Femur (tissue), 1 donor: ENCODE data around the gene RPL18.
A peak's percentile ranks its signal among the peaks of the same experiment; 100 is the strongest.
"Not testable (repeated sequence)": the region's sequence is repeated elsewhere in the genome, so short reads cannot be mapped to it uniquely, and the experiment has no call there.

Source experiments
- DNase-seq: peaks from one replicate; pipeline ENCODE4 v3.0.0-alpha.2; 2017

The RPL18 gene

DNA sequence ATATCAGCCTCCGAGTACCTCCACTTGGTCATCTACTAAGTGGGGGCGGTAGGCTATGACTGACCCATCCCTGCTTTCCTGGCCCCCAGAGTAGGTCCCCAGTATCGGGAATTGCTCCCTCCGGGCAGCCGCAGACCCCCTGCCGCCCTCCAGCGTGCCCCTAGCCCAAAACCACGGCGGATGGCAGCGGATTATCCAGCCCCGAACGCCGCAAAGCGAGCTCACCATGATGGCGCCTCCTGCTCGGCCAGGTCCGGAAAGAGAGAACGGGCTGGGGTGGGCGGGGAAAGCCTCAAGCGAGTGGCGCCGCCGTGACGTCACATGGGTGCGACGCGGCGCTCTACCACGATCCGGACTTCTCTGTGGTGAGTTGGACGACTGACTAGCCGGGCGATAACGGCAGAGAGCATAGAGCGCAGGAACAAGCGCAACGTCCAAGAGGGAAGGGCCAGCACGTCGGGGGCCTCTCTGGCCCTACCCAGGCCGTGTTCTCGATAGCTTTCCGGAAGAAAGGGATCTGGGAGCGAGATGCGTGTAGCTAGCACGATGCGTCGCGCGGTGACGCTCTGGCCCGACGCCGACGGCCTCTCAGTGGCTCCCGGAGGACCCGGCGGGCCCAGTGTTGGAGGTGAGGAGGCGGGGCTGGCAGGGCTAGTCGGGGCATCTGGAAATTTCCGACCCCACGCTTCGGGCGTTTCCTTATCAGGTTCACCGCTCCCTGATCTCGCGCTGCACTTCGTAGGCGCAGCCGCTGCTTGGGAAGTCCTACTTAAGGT is at the start of gene RPL18, which contains the start of gene SPHK2:
Gene RPL18, minus strand, starts transcription at position 263 of the 776 bp plus-strand sequence. Its CDS starts 35 bp downstream, at position 228.
Gene SPHK2, plus strand, starts transcription at position 591 of the 776 bp plus-strand sequence. CDS start 1,009 bp downstream, outside the sequence.
- DNase-seq, result peak; percentile 99

GRCh38 chr19:48668761-48669160 is 49.8 kb upstream of the RPL18 start:
- no peak for DNase-seq

- no peak for DNase-seq
Measured at GRCh38 chr19:48668332-48668731, 49.4 kb upstream of the RPL18 start.

GRCh38 chr19:48665786-48666185 is 46.8 kb upstream of the RPL18 start:
- DNase-seq, result no peak

DNA sequence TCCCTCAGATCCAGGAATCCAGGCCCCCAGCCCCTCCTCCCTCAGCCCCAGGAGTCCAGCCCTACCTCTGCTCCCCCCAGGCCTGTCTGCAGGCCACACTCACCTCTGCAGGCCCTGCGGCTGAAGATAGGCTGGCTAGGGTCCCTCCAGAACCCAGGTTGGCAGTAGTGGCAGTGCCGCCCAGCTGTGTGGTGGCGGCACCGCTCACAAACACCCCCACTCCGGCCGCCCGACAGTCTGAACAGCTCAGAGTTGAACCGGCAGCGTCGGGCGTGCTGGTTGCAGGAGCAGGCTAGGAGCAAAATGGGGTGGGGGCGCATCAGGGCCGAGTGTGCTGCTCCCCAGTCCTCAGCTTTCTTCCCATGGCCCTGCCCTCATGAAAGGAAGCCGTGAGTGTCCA is 45.5 kb upstream of the RPL18 start:
- DNase-seq, result no peak

DNA sequence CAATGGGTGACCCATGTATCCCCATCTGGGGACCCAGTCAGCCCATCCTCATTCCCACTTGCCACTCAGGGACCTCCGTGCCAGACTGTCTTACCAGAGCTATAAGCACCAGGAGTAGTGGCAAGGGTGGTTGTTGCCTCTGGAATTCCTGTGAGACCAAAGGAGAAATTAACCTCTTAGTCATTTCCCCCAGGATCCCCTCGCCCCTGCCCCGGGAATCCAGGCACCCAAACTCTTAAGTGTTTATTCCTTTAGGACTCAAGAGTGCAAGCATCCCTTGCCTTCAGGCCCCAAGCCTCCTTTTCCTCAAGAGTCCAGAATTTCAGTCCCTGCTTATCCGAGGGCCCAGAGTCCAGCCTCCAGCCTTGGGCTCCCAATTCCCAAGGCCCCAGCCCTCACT is 44.7 kb upstream of the RPL18 start:
- no peak for DNase-seq

GRCh38 chr19:48661711-48662090 is 42.7 kb upstream of the RPL18 start:
- no peak for DNase-seq

- peak; percentile 88 for DNase-seq
Measured at GRCh38 chr19:48660852-48661710, 42.1 kb upstream of the RPL18 start.

DNA sequence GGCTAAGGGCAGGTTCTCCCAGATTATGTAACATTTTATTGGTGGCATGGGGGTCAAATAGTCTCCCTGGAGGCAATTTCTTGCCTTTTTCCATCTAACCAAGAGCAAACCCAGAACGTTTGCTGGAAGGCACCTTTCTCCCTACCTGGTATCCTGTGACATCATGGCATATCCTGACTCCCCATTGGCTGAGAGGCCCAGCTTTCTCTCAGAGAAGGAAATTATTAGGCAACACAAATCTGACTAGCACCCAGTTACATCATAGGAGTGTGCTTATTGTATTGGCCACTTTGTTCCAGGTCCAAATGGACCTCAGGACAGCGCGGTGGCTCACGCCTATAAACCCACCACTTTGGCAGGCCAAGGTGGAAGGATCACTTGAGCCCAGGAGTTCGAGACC is 40.8 kb upstream of the RPL18 start:
- DNase-seq, result no peak

- no peak for DNase-seq
Measured at GRCh38 chr19:48658483-48658882, 39.5 kb upstream of the RPL18 start.

- DNase-seq, result not testable (repeated sequence)
Measured at GRCh38 chr19:48657828-48658227, 38.9 kb upstream of the RPL18 start.

DNA sequence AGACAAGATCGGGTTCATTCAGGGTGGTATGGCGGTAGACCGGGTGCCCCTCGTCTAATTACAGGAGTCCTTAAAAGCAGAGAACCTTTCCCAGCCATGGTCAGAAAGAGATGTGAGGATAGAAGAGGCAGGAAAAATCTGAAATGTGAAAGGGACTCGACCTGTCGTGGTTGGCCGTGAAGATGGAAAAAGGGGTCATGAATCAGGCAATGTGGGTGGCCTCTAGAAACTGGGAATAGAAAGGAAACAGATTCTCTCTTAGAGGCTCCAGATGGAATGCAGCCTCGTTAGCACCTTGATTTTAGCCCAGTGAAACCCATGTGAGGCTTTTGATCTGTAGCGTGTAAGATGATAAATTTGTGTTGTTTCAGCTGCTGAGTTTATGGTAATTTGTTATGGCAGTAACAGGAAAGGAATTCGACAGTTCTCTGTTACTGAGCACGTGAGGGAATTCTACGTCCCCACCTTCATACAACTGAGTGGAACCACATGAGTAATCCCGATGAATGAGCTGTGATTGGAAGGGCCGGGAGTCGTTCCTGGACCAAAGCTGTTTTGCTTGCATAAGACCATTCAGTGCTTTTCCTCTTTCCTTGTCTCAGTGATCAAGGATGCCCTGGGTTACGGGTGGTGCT is 38.0 kb upstream of the RPL18 start:
- no peak for DNase-seq

DNA sequence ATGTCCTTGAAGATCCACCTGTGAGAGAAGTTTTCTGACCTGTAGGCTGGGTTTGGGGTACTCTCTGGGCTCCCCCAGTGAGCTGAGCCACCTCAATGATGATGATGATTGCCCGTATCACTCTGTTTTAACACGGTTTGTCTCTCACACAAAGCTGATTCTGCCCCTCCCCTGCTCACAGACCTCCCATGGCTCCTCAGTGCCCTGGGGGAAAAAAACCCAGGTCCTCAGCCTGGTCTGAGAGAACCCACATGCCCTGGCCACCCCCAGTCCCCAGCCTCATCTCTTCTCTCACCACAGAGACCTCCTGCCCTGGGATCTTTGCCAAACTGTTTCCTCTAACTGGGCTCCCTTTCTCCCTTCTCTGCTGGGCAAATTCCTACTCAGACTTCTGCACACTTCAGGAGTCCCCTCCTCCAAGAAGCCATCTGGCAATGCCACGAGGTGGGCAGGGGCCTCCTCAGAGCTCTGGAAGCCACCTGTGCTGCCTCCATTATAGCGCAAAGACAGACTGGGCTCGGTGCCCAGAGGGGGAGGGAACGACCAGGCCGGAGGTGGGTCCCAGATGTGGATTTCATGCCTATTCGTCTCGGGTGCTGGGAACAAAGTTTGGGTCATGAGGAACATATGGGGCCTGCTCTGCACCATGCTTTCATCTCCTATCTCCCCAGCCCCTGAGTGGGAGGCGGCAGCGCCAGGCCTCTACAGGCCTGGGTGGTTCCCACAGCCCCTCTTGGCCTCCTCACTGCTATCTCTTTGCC is 35.5 kb upstream of the RPL18 start:
- DNase-seq, result peak; percentile 65

DNA sequence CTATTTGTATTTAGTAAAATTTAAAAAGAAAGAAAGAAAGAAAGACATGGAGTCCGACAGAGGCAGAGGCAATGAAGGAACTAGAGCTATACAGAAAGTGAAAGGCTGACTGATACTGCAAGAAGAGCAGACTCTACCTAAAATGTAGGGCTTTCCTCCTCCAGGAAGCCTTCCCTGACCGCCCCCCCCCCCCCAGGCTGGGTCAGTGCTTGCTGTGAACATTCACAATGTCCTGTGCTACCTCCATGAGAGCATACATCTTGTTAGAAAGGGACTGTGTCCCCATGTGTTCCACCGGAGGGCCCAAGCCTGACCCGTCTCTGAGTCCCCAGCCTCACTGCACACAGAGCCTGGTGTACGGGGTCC is 32.7 kb upstream of the RPL18 start:
- no peak for DNase-seq

- no peak for DNase-seq
Measured at GRCh38 chr19:48650974-48651682, 32.1 kb upstream of the RPL18 start.

- no peak for DNase-seq
Measured at GRCh38 chr19:48648134-48648533, 29.2 kb upstream of the RPL18 start.

DNA sequence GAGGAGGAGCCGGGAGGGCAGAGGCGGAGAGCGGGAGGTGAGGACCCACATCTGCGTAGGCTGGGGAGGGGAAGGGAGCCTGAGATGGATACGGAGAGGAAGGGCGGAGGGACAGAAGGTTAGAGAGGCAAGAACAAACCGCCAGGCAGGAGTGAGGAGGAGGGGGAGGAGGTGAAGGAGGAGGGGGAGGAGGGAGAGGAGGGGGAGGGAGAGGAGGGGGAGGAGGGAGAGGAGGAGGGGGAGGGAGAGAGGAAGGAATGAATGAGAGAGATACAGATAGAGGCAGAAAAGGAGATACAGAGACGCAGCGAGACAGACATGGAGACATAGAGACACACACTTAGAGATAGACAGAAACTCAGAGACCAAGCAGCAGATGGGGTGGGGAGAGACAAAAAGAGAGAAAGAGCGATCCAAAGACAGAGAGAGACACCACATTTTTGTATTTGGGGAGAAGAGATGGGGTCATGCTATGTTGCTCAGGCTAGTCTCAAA is 27.8 kb upstream of the RPL18 start:
- no peak for DNase-seq

DNA sequence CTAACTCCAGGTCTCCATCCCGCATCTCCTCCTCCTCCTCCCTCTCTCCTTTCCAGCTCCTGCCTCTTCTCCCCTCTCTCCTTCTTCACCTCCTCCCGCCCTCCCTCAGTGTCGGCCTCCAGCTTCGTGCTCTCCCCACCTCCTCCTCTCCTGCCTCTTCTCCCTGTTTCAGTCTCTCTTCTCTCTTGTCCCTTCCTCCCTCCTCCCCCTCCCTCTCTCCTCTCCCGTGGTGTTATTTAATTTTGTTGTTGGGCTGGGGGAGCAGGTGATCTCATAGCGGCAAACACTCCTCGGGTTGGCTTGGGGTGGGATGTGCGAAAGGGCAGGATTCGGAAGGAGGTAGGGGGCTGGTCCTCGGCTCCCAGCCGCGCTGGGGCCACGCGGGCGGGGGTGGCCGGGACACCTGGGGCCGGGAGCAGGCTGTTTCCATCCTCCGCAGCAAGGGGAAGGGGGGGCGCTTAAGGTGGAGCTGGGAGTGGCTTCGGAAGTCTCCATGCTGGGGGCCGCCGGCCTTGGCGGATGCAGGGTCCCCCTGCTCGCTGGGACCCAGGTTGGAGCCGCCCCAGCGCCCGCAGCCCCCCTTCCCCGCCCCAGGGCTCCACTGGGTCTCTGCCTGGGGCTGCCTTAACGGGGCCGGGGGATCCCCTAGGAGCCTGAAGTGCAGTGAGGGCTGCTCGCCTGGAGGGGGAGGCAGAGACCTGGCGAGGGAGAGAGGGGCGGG is 27.2 kb upstream of the RPL18 start, which contains the start of gene CA11:
Gene CA11, minus strand, starts transcription at position 187 of the 721 bp plus-strand sequence. CDS start 555 bp downstream, outside the sequence.
- peak; percentile 95 for DNase-seq

GRCh38 chr19:48645620-48646000 is 26.6 kb upstream of the RPL18 start:
- no peak for DNase-seq

GRCh38 chr19:48644839-48645619 is 26.1 kb upstream of the RPL18 start:
- DNase-seq, result peak; percentile 86
